K562 (cell line): ENCODE results near the gene LTK. TPM values are rescaled to one million over a fixed set of nuclear protein-coding genes. Genes with fewer than 3 reads are reported as not detected.

Experiments used
- BACH1 ChIP-seq: fragments of 200-800 bp; sonication (Bioruptor generic); IDR thresholded peaks from 2 replicates; pipeline ENCODE4 v1.6.1; 2016; ENCODE audit warnings: missing genetic modification characterization, missing compliant biosample characterization
- BMI1 ChIP-seq: fragments of 150-350 bp; IDR thresholded peaks from 2 replicates; pipeline ENCODE4 v1.6.1; 2014; ENCODE audit warnings: low read length
- CBX5 ChIP-seq: IDR thresholded peaks from 2 replicates; pipeline ENCODE4 v1.6.1; 2014; ENCODE audit warnings: low read depth, borderline replicate concordance
- CBX8 ChIP-seq: fragments of 200-600 bp; sonication (generic); IDR thresholded peaks from 2 replicates; pipeline ENCODE4 v1.6.1; 2012; ENCODE audit warnings: borderline replicate concordance, mixed run types, low read depth, mild to moderate bottlenecking, moderate library complexity, mixed read lengths, low read length, control low read depth, inconsistent platforms; ENCODE audit not compliant: poor library complexity, severe bottlenecking; ENCODE audit errors: extremely low read depth
- CHD4 ChIP-seq: fragments of 200-600 bp; sonication (generic); IDR thresholded peaks from 3 replicates; pipeline ENCODE4 v1.6.1; 2012; ENCODE audit warnings: low read depth, mild to moderate bottlenecking, mixed read lengths, low read length, inconsistent platforms; ENCODE audit not compliant: insufficient read depth, insufficient replicate concordance, poor library complexity, severe bottlenecking
- FOS ChIP-seq: IDR thresholded peaks from 3 replicates; pipeline ENCODE4 v1.6.1; 2011; ENCODE audit not compliant: insufficient read length; ENCODE audit errors: extremely low read depth
- GATAD2B ChIP-seq: fragments of 450-650 bp; IDR thresholded peaks from 2 replicates; pipeline ENCODE4 v1.6.1; 2017; ENCODE audit warnings: mild to moderate bottlenecking, borderline replicate concordance
- HDAC2 ChIP-seq: fragments of 450-650 bp; IDR thresholded peaks from 2 replicates; pipeline ENCODE4 v1.6.1; 2016; ENCODE audit warnings: mild to moderate bottlenecking
- HMGN3 ChIP-seq: IDR thresholded peaks from 2 replicates; pipeline ENCODE4 v1.6.1; 2011; ENCODE audit warnings: borderline replicate concordance, low read depth, mild to moderate bottlenecking, mixed read lengths, low read length; ENCODE audit not compliant: insufficient read length; ENCODE audit errors: extremely low read depth
- HNRNPH1 ChIP-seq: fragments of 200-400 bp; formaldehyde crosslinking; optimal IDR thresholded peaks from 2 replicates; pipeline ENCODE3; 2017; ENCODE audit warnings: low read depth, mild to moderate bottlenecking, low read length, moderate library complexity
- ILF3 ChIP-seq: fragments of 450-650 bp; IDR thresholded peaks from 2 replicates; pipeline ENCODE4 v1.6.1; 2018; ENCODE audit warnings: antibody characterized with exemption, mild to moderate bottlenecking, moderate library complexity, borderline replicate concordance
- KDM2B ChIP-seq: fragments of 250-450 bp; sonication (Bioruptor Pico); IDR thresholded peaks from 2 replicates; pipeline ENCODE4 v1.8.0; 2021; ENCODE audit warnings: mild to moderate bottlenecking, moderate library complexity
- KLF10 ChIP-seq: fragments of 250-450 bp; sonication (Bioruptor Pico); IDR thresholded peaks from 2 replicates; pipeline ENCODE4 v1.6.1; 2021; ENCODE audit warnings: matching md5 sums
- MTA2 ChIP-seq: fragments of 450-650 bp; IDR thresholded peaks from 2 replicates; pipeline ENCODE4 v1.6.1; 2016; ENCODE audit warnings: low read depth
- NFE2 ChIP-seq: IDR thresholded peaks from 2 replicates; pipeline ENCODE4 v1.6.1; 2014; ENCODE audit warnings: antibody characterized with exemption, low read depth
- PURB ChIP-seq: sonication (generic); formaldehyde crosslinking; IDR thresholded peaks from 2 replicates; pipeline ENCODE4 v1.9.0; 2021; ENCODE audit warnings: low read depth, mild to moderate bottlenecking, missing genetic modification reagents
- SMAD4 ChIP-seq: fragments of 250-450 bp; sonication (Bioruptor Pico); conservative IDR thresholded peaks from 2 replicates; pipeline ENCODE4 v1.8.0; 2021; ENCODE audit warnings: inconsistent platforms, mild to moderate bottlenecking, moderate library complexity
- SPI1 ChIP-seq: IDR thresholded peaks from 2 replicates; pipeline ENCODE4 v1.6.1; 2011; ENCODE audit warnings: low read depth, low read length, control low read depth, borderline replicate concordance
- SREBF2 ChIP-seq: sonication (generic); formaldehyde crosslinking; IDR thresholded peaks from 2 replicates; pipeline ENCODE4 v1.4.0; 2020; ENCODE audit warnings: mild to moderate bottlenecking, missing genetic modification reagents
- ZNF668 ChIP-seq: fragments of 250-450 bp; sonication (Bioruptor Pico); IDR thresholded peaks from 2 replicates; pipeline ENCODE4 v1.8.0; 2022; ENCODE audit warnings: mild to moderate bottlenecking, inconsistent platforms
- ZNF764 ChIP-seq: fragments of 250-450 bp; sonication (Bioruptor Pico); IDR thresholded peaks from 2 replicates; pipeline ENCODE4 v1.4.0; 2020; ENCODE audit warnings: low read depth, mild to moderate bottlenecking, moderate library complexity
- polyA plus RNA-seq, 8 experiments: library from polyadenylated mRNA; depleted of rRNA in 4 of 8; stranded (reverse) in 5 of 8; unstranded in 3 of 8; fragments of >200 nt; fragmentation: Nextera tagmentation in 2 of 8; fragmentation: Illumina TruSeq in 1 of 8; extraction: Ambion mirVana in 2 of 8; extraction: Trizol in 1 of 8; gene quantifications; 2 replicates each; pipeline versions ENCODE4 v1.2.1 to v1.2.3, GENCODE V29; 2011 to 2014; ENCODE audit warnings: inconsistent platforms in 1 of 8, missing spikeins in 1 of 8
- total RNA-seq, 7 experiments: library from RNA; depleted of rRNA in 6 of 7; stranded (reverse); fragments of >200 nt in 6 of 7; fragmentation: Illumina TruSeq in 2 of 7; extraction: Trizol in 2 of 7; gene quantifications; 2 replicates each; pipeline versions ENCODE4 v1.2.1 to v1.2.3, GENCODE V29; 2011 to 2021; ENCODE audit warnings: low replicate concordance in 1 of 7
- TF ChIP-seq, protein P1 (sequence below), 3 experiments: fragments of 200-800 bp in 1 of 3; sonication (Bioruptor generic) in 1 of 3; sonication (generic) in 1 of 3; formaldehyde crosslinking in 1 of 3; IDR thresholded peaks; 2 replicates each; pipeline versions ENCODE4 v1.6.1 to v1.8.0; 2016 to 2022; ENCODE audit warnings: mild to moderate bottlenecking in 2 of 3, missing compliant biosample characterization in 2 of 3, missing genetic modification characterization in 2 of 3, missing genetic modification reagents in 1 of 3
- TF ChIP-seq, protein P2 (sequence below), 2 experiments: fragments of 200-800 bp in 1 of 2; sonication (Bioruptor generic) in 1 of 2; sonication (generic) in 1 of 2; formaldehyde crosslinking in 1 of 2; IDR thresholded peaks in 1 of 2; conservative IDR thresholded peaks in 1 of 2; 2 replicates each; pipeline versions ENCODE4 v1.5.0 to v1.6.1; 2016 to 2020; ENCODE audit warnings: missing compliant biosample characterization in 1 of 2, missing genetic modification characterization in 1 of 2, missing genetic modification reagents in 1 of 2
- TF ChIP-seq, protein P3 (sequence below), 2 experiments: fragments of 450-650 bp in 1 of 2; sonication (generic) in 1 of 2; formaldehyde crosslinking in 1 of 2; IDR thresholded peaks in 1 of 2; conservative IDR thresholded peaks in 1 of 2; 2 replicates each; pipeline versions ENCODE4 v1.6.1 to v1.8.1; 2016 to 2023; ENCODE audit warnings: mild to moderate bottlenecking in 2 of 2, moderate library complexity in 2 of 2, inconsistent platforms in 1 of 2, missing genetic modification reagents in 1 of 2

Gene LTK
- total and polyA plus RNA-seq, 9 of the 15 experiments (the other 6 are each of a cell fraction or from before 2014, with no cell fraction given) = 0.25 to 4.4 (median 1.8) TPM

DNA sequence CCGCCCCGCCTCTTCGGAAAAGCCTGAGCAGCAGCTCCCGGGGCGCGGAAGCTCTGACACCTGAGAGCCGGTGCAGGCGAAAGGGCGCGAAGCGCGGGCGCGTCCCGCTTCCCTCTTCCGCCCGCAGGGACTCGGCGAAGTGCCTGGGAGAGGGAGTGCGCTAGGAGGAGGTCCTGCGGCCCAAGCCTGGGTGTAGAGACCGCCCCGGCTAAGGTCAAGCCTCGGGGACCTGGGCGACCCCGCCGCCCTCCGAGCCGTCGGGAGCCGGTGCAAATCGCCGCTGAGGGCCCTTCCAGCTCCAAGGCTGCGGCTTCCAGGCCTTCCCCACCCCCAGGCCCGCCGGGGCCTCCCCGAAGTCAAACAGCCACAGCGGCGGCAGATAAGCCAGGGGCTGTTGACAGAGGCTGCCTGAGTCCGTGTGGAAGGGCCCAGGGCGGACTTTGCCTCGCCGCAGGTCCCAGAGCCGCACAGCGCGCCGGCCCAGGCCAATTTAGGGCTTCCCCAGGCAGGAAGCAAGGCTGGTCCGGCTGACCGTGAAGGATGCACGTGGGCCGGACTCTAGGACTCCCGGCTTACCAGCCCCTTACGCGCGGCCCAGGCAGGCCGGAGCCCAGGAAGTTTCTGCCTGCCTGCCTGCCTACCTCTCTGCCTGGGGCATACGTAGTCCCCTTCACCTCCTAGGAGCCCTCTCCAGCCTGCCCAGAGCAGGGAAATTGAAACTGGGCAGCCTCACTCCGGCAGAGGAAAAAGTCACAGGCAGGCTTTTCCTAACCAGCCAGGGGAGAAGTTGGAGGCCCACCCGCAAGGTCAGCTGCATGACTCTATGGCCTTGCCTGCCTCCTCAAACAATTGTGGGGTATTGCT lies 17.7 kb downstream of the LTK start (continued):
- TF ChIP-seq ZNF764 (CRISPR knock-in tag) (no peak), FOS (no peak), SREBF2 (CRISPR knock-in tag) (no peak), BMI1 (no peak), PURB (CRISPR knock-in tag) (no peak), GATAD2B (no peak), ZNF668 (CRISPR knock-in tag) (no peak), BACH1 (no peak), HNRNPH1 (no peak), KDM2B (CRISPR knock-in tag) (no peak), ILF3 (no peak), MTA2 (no peak), CBX8 (no peak), SPI1 (peak; percentile 17; the same call in 1 of the 2 replicates), KLF10 (no peak), HDAC2 (no peak), SMAD4 (CRISPR knock-in tag) (peak; percentile 82; the same call in 1 of the 2 replicates), CHD4 (no peak), CBX5 (no peak), NFE2 (no peak), HMGN3 (peak; percentile 82)
- TF ChIP-seq, protein P1, sequence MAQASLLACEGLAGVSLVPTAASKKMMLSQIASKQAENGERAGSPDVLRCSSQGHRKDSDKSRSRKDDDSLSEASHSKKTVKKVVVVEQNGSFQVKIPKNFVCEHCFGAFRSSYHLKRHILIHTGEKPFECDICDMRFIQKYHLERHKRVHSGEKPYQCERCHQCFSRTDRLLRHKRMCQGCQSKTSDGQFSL (CRISPR knock-in tag; IDR thresholded peaks at IDR 0.05) = no peak
- TF ChIP-seq, protein P1 (tag; IDR thresholded peaks at IDR 0.05) = no peak
- TF ChIP-seq, protein P2, sequence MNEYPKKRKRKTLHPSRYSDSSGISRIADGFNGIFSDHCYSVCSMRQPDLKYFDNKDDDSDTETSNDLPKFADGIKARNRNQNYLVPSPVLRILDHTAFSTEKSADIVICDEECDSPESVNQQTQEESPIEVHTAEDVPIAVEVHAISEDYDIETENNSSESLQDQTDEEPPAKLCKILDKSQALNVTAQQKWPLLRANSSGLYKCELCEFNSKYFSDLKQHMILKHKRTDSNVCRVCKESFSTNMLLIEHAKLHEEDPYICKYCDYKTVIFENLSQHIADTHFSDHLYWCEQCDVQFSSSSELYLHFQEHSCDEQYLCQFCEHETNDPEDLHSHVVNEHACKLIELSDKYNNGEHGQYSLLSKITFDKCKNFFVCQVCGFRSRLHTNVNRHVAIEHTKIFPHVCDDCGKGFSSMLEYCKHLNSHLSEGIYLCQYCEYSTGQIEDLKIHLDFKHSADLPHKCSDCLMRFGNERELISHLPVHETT (CRISPR knock-in tag; conservative IDR thresholded peaks at IDR 0.05 in 1 of 2, IDR thresholded peaks at IDR 0.05 in 1 of 2) = peak in 1 of 2 experiments; percentile 70; a peak in 2 of 4 replicates
- TF ChIP-seq, protein P3, sequence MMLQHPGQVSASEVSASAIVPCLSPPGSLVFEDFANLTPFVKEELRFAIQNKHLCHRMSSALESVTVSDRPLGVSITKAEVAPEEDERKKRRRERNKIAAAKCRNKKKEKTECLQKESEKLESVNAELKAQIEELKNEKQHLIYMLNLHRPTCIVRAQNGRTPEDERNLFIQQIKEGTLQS (IDR thresholded peaks at IDR 0.05) = no peak
- TF ChIP-seq, protein P3 (CRISPR knock-in tag; conservative IDR thresholded peaks at IDR 0.05) = no peak
